H9 (cell line): Measurements from ENCODE around the gene KMT2B. TPM values are rescaled to one million over a fixed set of nuclear protein-coding genes. Genes with fewer than 3 reads are reported as not detected.
A peak's percentile ranks its signal among the peaks of the same experiment; 100 is the strongest.

Experiments
- DNase-seq: peaks from one replicate; pipeline ENCODE4 v3.0.0-alpha.2; 2017
- H2AFZ ChIP-seq: one replicate; pipeline ENCODE4 v1.6.1; 2013; ENCODE audit warnings: mild to moderate bottlenecking, low read length, control low read depth, moderate library complexity
- H2AK5ac ChIP-seq: 2 replicates; pipeline ENCODE4 v1.6.1; 2013; ENCODE audit warnings: low read length, control low read depth, mixed read lengths; ENCODE audit not compliant: insufficient read length
- H2BK120ac ChIP-seq: one replicate; pipeline ENCODE4 v1.6.1; 2013; ENCODE audit warnings: low read depth, mild to moderate bottlenecking, low read length, control low read depth, inconsistent platforms; ENCODE audit not compliant: poor library complexity, severe bottlenecking
- H2BK12ac ChIP-seq: 2 replicates; pipeline ENCODE4 v1.6.1; 2013; ENCODE audit warnings: low read length, control low read depth, mixed read lengths, low read depth; ENCODE audit not compliant: insufficient read length
- H2BK15ac ChIP-seq: 2 replicates; pipeline ENCODE4 v1.6.1; 2013; ENCODE audit warnings: low read depth, low read length, control low read depth
- H2BK20ac ChIP-seq: one replicate; pipeline ENCODE4 v1.6.1; 2013; ENCODE audit warnings: low read depth, mild to moderate bottlenecking, low read length, control low read depth, inconsistent platforms; ENCODE audit not compliant: poor library complexity, severe bottlenecking
- H2BK5ac ChIP-seq: 2 replicates; pipeline ENCODE4 v1.6.1; 2013; ENCODE audit warnings: low read length, control low read depth, mixed read lengths; ENCODE audit not compliant: insufficient read length
- H3K14ac ChIP-seq: 2 replicates; pipeline ENCODE4 v1.6.1; 2013; ENCODE audit warnings: low read length, control low read depth; ENCODE audit not compliant: insufficient read depth
- H3K18ac ChIP-seq: 2 replicates; pipeline ENCODE4 v1.6.1; 2013; ENCODE audit warnings: low read depth, mild to moderate bottlenecking, mixed read lengths, low read length, control low read depth; ENCODE audit not compliant: insufficient read length
- H3K23ac ChIP-seq: 2 replicates; pipeline ENCODE4 v1.6.1; 2013; ENCODE audit warnings: low read length, control low read depth, mixed read lengths, low read depth; ENCODE audit not compliant: insufficient read length
- H3K23me2 ChIP-seq: 2 replicates; pipeline ENCODE4 v1.6.1; 2013; ENCODE audit warnings: low read depth, mild to moderate bottlenecking, mixed read lengths, low read length, control low read depth; ENCODE audit not compliant: insufficient read length, poor library complexity, severe bottlenecking
- H3K27ac ChIP-seq: 2 replicates; pipeline ENCODE4 v1.5.1; 2013; ENCODE audit warnings: low read length, control low read depth, mixed read lengths, low read depth; ENCODE audit not compliant: insufficient read length
- H3K27me3 ChIP-seq: 2 replicates; pipeline ENCODE4 v1.6.1; 2013; ENCODE audit warnings: low read length, control low read depth, inconsistent platforms; ENCODE audit not compliant: insufficient read depth
- H3K4ac ChIP-seq: 2 replicates; pipeline ENCODE4 v1.6.1; 2013; ENCODE audit warnings: low read depth, mild to moderate bottlenecking, control low read depth, inconsistent platforms, low read length, moderate library complexity
- H3K4me1 ChIP-seq: 2 replicates; pipeline ENCODE4 v1.6.1; 2013; ENCODE audit warnings: low read length, control low read depth, inconsistent platforms; ENCODE audit not compliant: insufficient read depth
- H3K4me2 ChIP-seq: 2 replicates; pipeline ENCODE4 v1.6.1; 2013; ENCODE audit warnings: low read length, control low read depth, mixed read lengths; ENCODE audit not compliant: insufficient read length, insufficient read depth
- H3K56ac ChIP-seq: 2 replicates; pipeline ENCODE4 v1.6.1; 2013; ENCODE audit warnings: low read depth, mild to moderate bottlenecking, mixed read lengths, low read length, control low read depth; ENCODE audit not compliant: insufficient read length
- H3K79me1 ChIP-seq: 2 replicates; pipeline ENCODE4 v1.6.1; 2013; ENCODE audit warnings: low read depth, mild to moderate bottlenecking, moderate library complexity, low read length, control low read depth, inconsistent platforms; ENCODE audit not compliant: insufficient read depth, poor library complexity, severe bottlenecking
- H3K79me2 ChIP-seq: 2 replicates; pipeline ENCODE4 v1.6.1; 2013; ENCODE audit warnings: low read length, control low read depth, inconsistent platforms; ENCODE audit not compliant: insufficient read depth
- H3K9ac ChIP-seq: 2 replicates; pipeline ENCODE4 v1.6.1; 2013; ENCODE audit warnings: low read length, control low read depth, mixed read lengths; ENCODE audit not compliant: insufficient read length; ENCODE audit errors: extremely low read depth
- H3K9me3 ChIP-seq: one replicate; pipeline ENCODE4 v1.6.1; 2013; ENCODE audit warnings: low read depth, low read length, inconsistent platforms; ENCODE audit not compliant: control insufficient read depth
- H3T11ph ChIP-seq: one replicate; pipeline ENCODE4 v1.6.1; 2013; ENCODE audit warnings: mild to moderate bottlenecking, low read length, control low read depth, inconsistent platforms
- H4K20me1 ChIP-seq: one replicate; pipeline ENCODE4 v1.6.1; 2013; ENCODE audit not compliant: control insufficient read depth, insufficient read length, insufficient read depth
- H4K5ac ChIP-seq: 2 replicates; pipeline ENCODE4 v1.6.1; 2013; ENCODE audit warnings: low read depth, mild to moderate bottlenecking, mixed read lengths, low read length, control low read depth; ENCODE audit not compliant: insufficient read length
- H4K8ac ChIP-seq: replicated peaks from 2 replicates; pipeline ENCODE4 v1.6.1; 2013; ENCODE audit warnings: low read length, control low read depth, mixed read lengths, low read depth; ENCODE audit not compliant: insufficient read length
- H4K91ac ChIP-seq: 2 replicates; pipeline ENCODE4 v1.6.1; 2013; ENCODE audit warnings: low read depth, mild to moderate bottlenecking, moderate library complexity, mixed read lengths, low read length, control low read depth; ENCODE audit not compliant: insufficient read length
- H3K27ac Mint-ChIP-seq, 3 experiments: 2 replicates in 2 of 3; 3 replicates in 1 of 3; pipeline ENCODE4 v1.8.0; 2020 to 2021; ENCODE audit warnings: mixed read lengths in 3 of 3, mild to moderate bottlenecking in 1 of 3, moderate library complexity in 1 of 3
- H3K27me3 Mint-ChIP-seq: 2 replicates; pipeline ENCODE4 v1.8.0; 2021; ENCODE audit warnings: low read depth, mild to moderate bottlenecking, moderate library complexity, mixed read lengths
- H3K36me3 Mint-ChIP-seq, 3 experiments: 2 replicates in 2 of 3; 3 replicates in 1 of 3; pipeline ENCODE4 v1.8.0; 2020 to 2021; ENCODE audit warnings: low read depth in 3 of 3, mixed read lengths in 3 of 3; ENCODE audit not compliant: insufficient read depth in 1 of 3
- H3K4me1 Mint-ChIP-seq, 2 experiments: 2 replicates each; pipeline ENCODE4 v1.8.0; 2020; ENCODE audit warnings: mixed read lengths in 2 of 2
- H3K4me3 Mint-ChIP-seq, 2 experiments: 2 replicates in 1 of 2; 3 replicates in 1 of 2; pipeline ENCODE4 v1.8.0; 2020 to 2021; ENCODE audit warnings: mild to moderate bottlenecking in 2 of 2, mixed read lengths in 2 of 2, moderate library complexity in 1 of 2
- H3K9me3 Mint-ChIP-seq, 2 experiments: 2 replicates in 1 of 2; 3 replicates in 1 of 2; pipeline ENCODE4 v1.8.0; 2020; ENCODE audit warnings: mild to moderate bottlenecking in 2 of 2, mixed read lengths in 2 of 2, moderate library complexity in 1 of 2
- CTCF ChIP-seq: fragments of 200-600 bp; sonication (generic); conservative IDR thresholded peaks from 3 replicates; pipeline ENCODE4 v1.8.0; 2021; ENCODE audit warnings: antibody characterized with exemption, mild to moderate bottlenecking
- WGBS: extraction: QIAGEN DNeasy Blood & Tissue Kit; methylation state at CpG from one replicate; pipeline ENCODE4 v1.1.7; 2013; ENCODE audit warnings: missing lambda C conversion rate, low lambda C conversion rate, mixed read lengths; ENCODE audit not compliant: insufficient read length; ENCODE audit errors: extremely low coverage; 5-methylcytosine and 5-hydroxymethylcytosine counted together
- total RNA-seq: library from RNA; stranded (reverse); gene quantifications from 2 replicates; pipeline ENCODE4 v1.2.1, GENCODE V29; 2021

The KMT2B gene
- total RNA-seq, 1 experiment from 2014 or later: 47.7 TPM

DNA sequence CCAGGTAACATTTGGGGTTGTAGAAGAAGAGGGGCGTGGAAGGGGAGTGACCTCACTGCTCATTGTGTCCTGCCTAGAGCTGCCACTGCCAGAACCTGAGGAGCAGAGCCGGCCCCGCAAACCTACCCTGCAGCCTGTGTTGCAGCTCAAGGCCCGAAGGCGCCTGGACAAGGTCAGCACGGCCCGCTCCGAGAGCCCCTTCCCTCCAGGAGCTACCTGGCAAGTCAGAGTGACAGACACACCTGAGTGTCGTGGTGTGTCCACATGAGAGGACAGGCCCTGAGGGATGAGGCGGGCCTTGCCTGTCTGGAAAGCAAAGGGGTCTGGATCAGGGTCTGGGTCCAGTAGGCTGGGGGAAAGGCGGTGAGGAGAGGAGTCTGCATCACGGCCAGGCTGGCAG is 6.8 kb downstream of the KMT2B start:
- no CpG with 5 or more reads among the region's 12 CpGs for WGBS
- Histone ChIP-seq H2BK20ac (no peak overlapping the region), H2BK15ac (no peak overlapping the region), H3K27me3 (no peaks in the 10 kb centered on the region), H3K23ac (no peak overlapping the region), H3K4me1 (no peaks in the 10 kb centered on the region), H3K4ac (no peak overlapping the region), H4K8ac (no peak overlapping the region), H3K56ac (no peak overlapping the region), H3K79me2 (no peaks in the 10 kb centered on the region; the same call in 1 of the 2 replicates), H2BK120ac (no peak overlapping the region), H3K14ac (no peak overlapping the region), H4K91ac (no peak overlapping the region), H2AK5ac (no peak overlapping the region), H2BK12ac (no peak overlapping the region), H3K4me2 (no peak overlapping the region), H3K79me1 (no peaks in the 10 kb centered on the region), H3K23me2 (no peaks in the 10 kb centered on the region), H3K9ac (no peak overlapping the region), H3K9me3 (no peaks in the 10 kb centered on the region), H4K20me1 (peaks cover under 1% of the 10 kb centered on the region), H4K5ac (no peak overlapping the region), H3T11ph (no peak overlapping the region), H2BK5ac (no peak overlapping the region), H2AFZ (no peak overlapping the region), H3K27ac (no peak overlapping the region), H3K18ac (no peak overlapping the region)
- H3K4me1 Mint-ChIP-seq: peaks cover under 1 to 2% of the 10 kb centered on the region in 2 experiments; a peak in 3 of 4 replicates
- peaks cover 58 to 89% (median 85%) of the 10 kb centered on the region in 3 experiments; a peak in 6 of 7 replicates for H3K36me3 Mint-ChIP-seq
- no peak overlapping the region; a peak in 1 of 5 replicates for H3K4me3 Mint-ChIP-seq
- no peak for DNase-seq
- no peaks in the 10 kb centered on the region for H3K9me3 Mint-ChIP-seq
- H3K27me3 Mint-ChIP-seq: no peaks in the 10 kb centered on the region; the same call in 1 of the 2 replicates
- H3K27ac Mint-ChIP-seq: peak overlapping the region in 1 of 3 experiments; percentile 35; a peak in 1 of 7 replicates
- TF ChIP-seq CTCF: no peak
